Measurements from ENCODE around the gene MYO3B. TPM values are rescaled to one million over a fixed set of nuclear protein-coding genes. Genes with fewer than 3 reads are reported as not detected.
A peak's percentile ranks its signal among the peaks of the same experiment; 100 is the strongest.
"Not testable (repeated sequence)": the region's sequence is repeated elsewhere in the genome, so short reads cannot be mapped to it uniquely, and the experiment has no call there.

Gene MYO3B
- polyA plus RNA-seq, 1 donor = 0.30 TPM

- Histone ChIP-seq H3K27ac (ENCODE audit: low read length) (no peak overlapping the region), H3K36me3 (ENCODE audit: control insufficient read depth, insufficient read depth, low read length) (no peaks in the 10 kb centered on the region), H3K27me3 (ENCODE audit: control insufficient read depth, insufficient read depth, low read length) (no peaks in the 10 kb centered on the region), H3K4me3 (ENCODE audit: low read length) (no peak overlapping the region), H3K9me3 (ENCODE audit: control insufficient read depth, low read depth, low read length) (no peaks in the 10 kb centered on the region), H3K4me1 (ENCODE audit: control insufficient read depth, insufficient read depth, low read length) (no peaks in the 10 kb centered on the region)
- DNase-seq = no peak
- WGBS (ENCODE audit: insufficient coverage, low lambda C conversion rate) = no CpG with 5 or more reads among the region's 2 CpGs
These were observed 370.4 kb downstream of the MYO3B start for GRCh38 chr2:170548304-170548703.

GRCh38 chr2:170550501-170550900 is 372.6 kb downstream of the MYO3B start:
- 80% methylated on average over 1 of the region's 2 CpGs for whole genome bisulfite sequencing (ENCODE audit: insufficient coverage, low lambda C conversion rate)
- H3K4me3 ChIP-seq (ENCODE audit: low read length) = no peak overlapping the region
- no peaks in the 10 kb centered on the region for H3K36me3 ChIP-seq (ENCODE audit: control insufficient read depth, insufficient read depth, low read length)
- H3K27ac ChIP-seq (ENCODE audit: low read length) = no peak overlapping the region
- H3K9me3 ChIP-seq (ENCODE audit: control insufficient read depth, low read depth, low read length) = no peaks in the 10 kb centered on the region
- H3K4me1 ChIP-seq (ENCODE audit: control insufficient read depth, insufficient read depth, low read length) = no peaks in the 10 kb centered on the region
- no peaks in the 10 kb centered on the region for H3K27me3 ChIP-seq (ENCODE audit: control insufficient read depth, insufficient read depth, low read length)
- no peak for DNase-seq

GRCh38 chr2:170551899-170552298 is 374.0 kb downstream of the MYO3B start:
- H3K4me1 ChIP-seq (ENCODE audit: control insufficient read depth, insufficient read depth, low read length); H3K27ac ChIP-seq (ENCODE audit: low read length); DNase-seq; H3K4me3 ChIP-seq (ENCODE audit: low read length); H3K9me3 ChIP-seq (ENCODE audit: control insufficient read depth, low read depth, low read length); H3K27me3 ChIP-seq (ENCODE audit: control insufficient read depth, insufficient read depth, low read length); H3K36me3 ChIP-seq (ENCODE audit: control insufficient read depth, insufficient read depth, low read length): not testable (repeated sequence)

- H3K36me3 ChIP-seq (ENCODE audit: control insufficient read depth, insufficient read depth, low read length) = no peaks in the 10 kb centered on the region
- WGBS (ENCODE audit: insufficient coverage, low lambda C conversion rate) = 100% methylated on average over 1 of the region's 4 CpGs
- no peak overlapping the region for H3K4me3 ChIP-seq (ENCODE audit: low read length)
- no peak overlapping the region for H3K27ac ChIP-seq (ENCODE audit: low read length)
- H3K27me3 ChIP-seq (ENCODE audit: control insufficient read depth, insufficient read depth, low read length) = no peaks in the 10 kb centered on the region
- no peaks in the 10 kb centered on the region for H3K9me3 ChIP-seq (ENCODE audit: control insufficient read depth, low read depth, low read length)
- H3K4me1 ChIP-seq (ENCODE audit: control insufficient read depth, insufficient read depth, low read length) = no peaks in the 10 kb centered on the region
- no peak for DNase-seq
These were observed 375.8 kb downstream of the MYO3B start for GRCh38 chr2:170553748-170554147.

GRCh38 chr2:170554278-170554955 is 376.5 kb downstream of the MYO3B start:
- no peak overlapping the region for H3K27ac ChIP-seq (ENCODE audit: low read length)
- DNase-seq = no peak
- no peak overlapping the region for H3K4me3 ChIP-seq (ENCODE audit: low read length)
- no peaks in the 10 kb centered on the region for H3K27me3 ChIP-seq (ENCODE audit: control insufficient read depth, insufficient read depth, low read length)
- H3K9me3 ChIP-seq (ENCODE audit: control insufficient read depth, low read depth, low read length) = no peaks in the 10 kb centered on the region
- H3K36me3 ChIP-seq (ENCODE audit: control insufficient read depth, insufficient read depth, low read length) = no peaks in the 10 kb centered on the region
- no peaks in the 10 kb centered on the region for H3K4me1 ChIP-seq (ENCODE audit: control insufficient read depth, insufficient read depth, low read length)
- no CpG with 5 or more reads among the region's 7 CpGs for WGBS (ENCODE audit: insufficient coverage, low lambda C conversion rate)

- no peaks in the 10 kb centered on the region for H3K36me3 ChIP-seq (ENCODE audit: control insufficient read depth, insufficient read depth, low read length)
- no peak for DNase-seq
- H3K27me3 ChIP-seq (ENCODE audit: control insufficient read depth, insufficient read depth, low read length) = no peaks in the 10 kb centered on the region
- no peak overlapping the region for H3K4me3 ChIP-seq (ENCODE audit: low read length)
- peaks cover 11% of the 10 kb centered on the region for H3K4me1 ChIP-seq (ENCODE audit: control insufficient read depth, insufficient read depth, low read length)
- no peaks in the 10 kb centered on the region for H3K9me3 ChIP-seq (ENCODE audit: control insufficient read depth, low read depth, low read length)
- no peak overlapping the region for H3K27ac ChIP-seq (ENCODE audit: low read length)
These were observed 385.0 kb downstream of the MYO3B start for GRCh38 chr2:170562928-170563327.

GRCh38 chr2:170563401-170563800 is 385.5 kb downstream of the MYO3B start:
- no peak overlapping the region for H3K27ac ChIP-seq (ENCODE audit: low read length)
- no peaks in the 10 kb centered on the region for H3K36me3 ChIP-seq (ENCODE audit: control insufficient read depth, insufficient read depth, low read length)
- H3K9me3 ChIP-seq (ENCODE audit: control insufficient read depth, low read depth, low read length) = no peaks in the 10 kb centered on the region
- DNase-seq = no peak
- no peaks in the 10 kb centered on the region for H3K27me3 ChIP-seq (ENCODE audit: control insufficient read depth, insufficient read depth, low read length)
- H3K4me1 ChIP-seq (ENCODE audit: control insufficient read depth, insufficient read depth, low read length) = peaks cover 16% of the 10 kb centered on the region
- H3K4me3 ChIP-seq (ENCODE audit: low read length) = no peak overlapping the region

GRCh38 chr2:170566138-170566537 is 388.2 kb downstream of the MYO3B start:
- Histone ChIP-seq H3K9me3 (ENCODE audit: control insufficient read depth, low read depth, low read length) (no peaks in the 10 kb centered on the region), H3K27me3 (ENCODE audit: control insufficient read depth, insufficient read depth, low read length) (no peaks in the 10 kb centered on the region), H3K27ac (ENCODE audit: low read length) (no peak overlapping the region), H3K4me1 (ENCODE audit: control insufficient read depth, insufficient read depth, low read length) (peaks cover 16% of the 10 kb centered on the region), H3K4me3 (ENCODE audit: low read length) (no peak overlapping the region), H3K36me3 (ENCODE audit: control insufficient read depth, insufficient read depth, low read length) (no peaks in the 10 kb centered on the region)
- 70% methylated on average over 1 of the region's 1 CpG for WGBS (ENCODE audit: insufficient coverage, low lambda C conversion rate)
- DNase-seq = no peak

GRCh38 chr2:170567429-170567828 is 389.5 kb downstream of the MYO3B start:
- H3K27ac ChIP-seq (ENCODE audit: low read length) = peak overlapping the region; percentile 80
- DNase-seq = peak; percentile 65 to 81
- H3K4me3 ChIP-seq (ENCODE audit: low read length) = no peak overlapping the region
- WGBS (ENCODE audit: insufficient coverage, low lambda C conversion rate) = no CpG with 5 or more reads among the region's 2 CpGs
- H3K27me3 ChIP-seq (ENCODE audit: control insufficient read depth, insufficient read depth, low read length) = no peaks in the 10 kb centered on the region
- H3K4me1 ChIP-seq (ENCODE audit: control insufficient read depth, insufficient read depth, low read length) = peaks cover 16% of the 10 kb centered on the region
- H3K9me3 ChIP-seq (ENCODE audit: control insufficient read depth, low read depth, low read length) = no peaks in the 10 kb centered on the region
- no peaks in the 10 kb centered on the region for H3K36me3 ChIP-seq (ENCODE audit: control insufficient read depth, insufficient read depth, low read length)

- 100% methylated on average over 2 of the region's 2 CpGs for WGBS (ENCODE audit: insufficient coverage, low lambda C conversion rate)
- no peak for DNase-seq
- H3K36me3 ChIP-seq (ENCODE audit: control insufficient read depth, insufficient read depth, low read length) = no peaks in the 10 kb centered on the region
- no peaks in the 10 kb centered on the region for H3K27me3 ChIP-seq (ENCODE audit: control insufficient read depth, insufficient read depth, low read length)
- peak overlapping the region; percentile 80 for H3K27ac ChIP-seq (ENCODE audit: low read length)
- H3K9me3 ChIP-seq (ENCODE audit: control insufficient read depth, low read depth, low read length) = no peaks in the 10 kb centered on the region
- H3K4me1 ChIP-seq (ENCODE audit: control insufficient read depth, insufficient read depth, low read length) = peaks cover 19% of the 10 kb centered on the region
- no peak overlapping the region for H3K4me3 ChIP-seq (ENCODE audit: low read length)
These were observed 390.6 kb downstream of the MYO3B start for GRCh38 chr2:170568511-170568910.

- no peak overlapping the region for H3K4me3 ChIP-seq (ENCODE audit: low read length)
- H3K27ac ChIP-seq (ENCODE audit: low read length) = no peak overlapping the region
- peaks cover 24% of the 10 kb centered on the region for H3K4me1 ChIP-seq (ENCODE audit: control insufficient read depth, insufficient read depth, low read length)
- no peaks in the 10 kb centered on the region for H3K9me3 ChIP-seq (ENCODE audit: control insufficient read depth, low read depth, low read length)
- no peak for DNase-seq
- no peaks in the 10 kb centered on the region for H3K27me3 ChIP-seq (ENCODE audit: control insufficient read depth, insufficient read depth, low read length)
- no peaks in the 10 kb centered on the region for H3K36me3 ChIP-seq (ENCODE audit: control insufficient read depth, insufficient read depth, low read length)
- no CpG with 5 or more reads among the region's 1 CpG for WGBS (ENCODE audit: insufficient coverage, low lambda C conversion rate)
These were observed 393.7 kb downstream of the MYO3B start for GRCh38 chr2:170571612-170572011.
